Measurements from ENCODE around the gene PRKN. TPM values are rescaled to one million over a fixed set of nuclear protein-coding genes. Genes with fewer than 3 reads are reported as not detected.

Gene PRKN
- total RNA-seq, 2 donors from 2014 or later: 6.7 to 8.2 TPM

DNA sequence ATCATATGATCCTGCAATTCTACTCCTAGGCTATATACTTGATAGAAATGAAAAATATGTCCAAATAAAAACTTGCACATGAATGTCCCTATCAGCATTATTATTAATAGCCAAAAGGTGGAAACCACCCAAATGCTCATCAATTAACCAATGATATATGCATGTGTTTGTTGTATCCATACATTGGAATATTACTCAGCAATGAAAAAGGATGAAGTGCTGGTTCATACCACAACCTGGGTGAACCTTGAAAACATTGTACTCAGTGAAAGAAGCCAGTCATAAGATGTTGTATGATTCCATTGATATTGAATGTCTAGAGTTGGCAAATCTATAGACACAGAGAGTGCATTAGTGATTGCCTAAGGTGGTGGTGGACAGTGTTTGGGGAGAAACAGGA is 267.6 kb downstream of the PRKN start:
- TF ChIP-seq POLR2A (IDR thresholded peaks at IDR 0.05): no peak
- TF ChIP-seq, protein P1, sequence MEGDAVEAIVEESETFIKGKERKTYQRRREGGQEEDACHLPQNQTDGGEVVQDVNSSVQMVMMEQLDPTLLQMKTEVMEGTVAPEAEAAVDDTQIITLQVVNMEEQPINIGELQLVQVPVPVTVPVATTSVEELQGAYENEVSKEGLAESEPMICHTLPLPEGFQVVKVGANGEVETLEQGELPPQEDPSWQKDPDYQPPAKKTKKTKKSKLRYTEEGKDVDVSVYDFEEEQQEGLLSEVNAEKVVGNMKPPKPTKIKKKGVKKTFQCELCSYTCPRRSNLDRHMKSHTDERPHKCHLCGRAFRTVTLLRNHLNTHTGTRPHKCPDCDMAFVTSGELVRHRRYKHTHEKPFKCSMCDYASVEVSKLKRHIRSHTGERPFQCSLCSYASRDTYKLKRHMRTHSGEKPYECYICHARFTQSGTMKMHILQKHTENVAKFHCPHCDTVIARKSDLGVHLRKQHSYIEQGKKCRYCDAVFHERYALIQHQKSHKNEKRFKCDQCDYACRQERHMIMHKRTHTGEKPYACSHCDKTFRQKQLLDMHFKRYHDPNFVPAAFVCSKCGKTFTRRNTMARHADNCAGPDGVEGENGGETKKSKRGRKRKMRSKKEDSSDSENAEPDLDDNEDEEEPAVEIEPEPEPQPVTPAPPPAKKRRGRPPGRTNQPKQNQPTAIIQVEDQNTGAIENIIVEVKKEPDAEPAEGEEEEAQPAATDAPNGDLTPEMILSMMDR (IDR thresholded peaks at IDR 0.05): no peak
- H3K9me3 ChIP-seq: no peaks in the 10 kb centered on the region
- H3K27me3 ChIP-seq: no peaks in the 10 kb centered on the region
- ATAC-seq: no peak
- DNase-seq: no peak
- no peaks in the 10 kb centered on the region for H3K36me3 ChIP-seq (replicated peaks in 1 of 2; ENCODE audit: insufficient read depth in 1 of 2, low read depth in 2 of 2)
- no peak overlapping the region for H3K4me3 ChIP-seq
- intact Hi-C loops (cut with DNase I): no loop called here
- H3K4me1 ChIP-seq: no peaks in the 10 kb centered on the region
- no peak overlapping the region for H3K27ac ChIP-seq

DNA sequence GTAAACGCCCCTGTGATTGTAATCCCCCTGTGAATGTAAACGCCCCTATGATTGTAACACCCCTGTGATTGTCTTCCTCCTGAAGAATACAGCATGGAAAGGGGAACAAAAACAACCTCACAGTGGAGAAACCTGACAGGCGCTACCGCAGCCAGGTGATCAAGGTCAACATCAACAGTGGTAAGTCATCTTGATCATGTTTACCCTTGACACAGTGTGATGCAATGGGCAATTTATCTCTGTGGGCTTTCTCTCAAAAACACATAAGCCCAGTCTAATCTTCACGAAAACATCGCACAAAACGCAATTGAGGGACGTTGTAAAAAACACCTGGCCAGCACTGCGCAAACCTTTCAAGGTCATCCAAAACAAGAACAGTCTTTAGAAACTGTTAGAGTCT is 277.2 kb downstream of the PRKN start:
- no peak for DNase-seq
- no peaks in the 10 kb centered on the region for H3K27me3 ChIP-seq
- WGBS, 2 donors: 33 to 41% methylated on average over 8 to 9 of the region's 9 CpGs

DNA sequence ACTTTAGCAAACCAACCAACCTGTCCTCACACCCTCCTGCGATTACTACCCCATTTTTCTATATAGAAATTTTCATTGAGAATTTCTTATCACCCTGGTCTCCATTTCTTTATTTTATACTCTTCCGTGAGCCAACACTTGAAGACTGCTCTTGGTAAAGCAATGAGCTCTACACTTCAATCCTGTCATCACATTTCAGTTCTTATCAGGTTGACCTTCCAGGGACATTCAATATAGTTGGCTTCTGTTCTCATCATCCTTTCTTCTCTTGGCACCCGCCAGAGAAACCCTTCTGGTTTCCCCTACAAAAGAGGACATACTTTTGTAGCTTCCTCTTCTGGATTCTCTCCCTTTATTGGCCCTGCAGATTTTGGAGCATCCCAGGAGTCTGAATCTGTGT is 279.3 kb downstream of the PRKN start:
- no peaks in the 10 kb centered on the region for H3K27me3 ChIP-seq
- no peak for DNase-seq
- WGBS, 2 donors: 63 to 89% methylated on average over 3 of the region's 3 CpGs
- TF ChIP-seq, protein P1 (IDR thresholded peaks at IDR 0.05): no peak
- no peak for TF ChIP-seq POLR2A (IDR thresholded peaks at IDR 0.05)
- intact Hi-C loops (cut with DNase I): no loop called here
- no peaks in the 10 kb centered on the region for H3K4me1 ChIP-seq
- no peak overlapping the region for H3K4me3 ChIP-seq
- no peak for ATAC-seq
- no peaks in the 10 kb centered on the region for H3K36me3 ChIP-seq (replicated peaks in 1 of 2; ENCODE audit: insufficient read depth in 1 of 2, low read depth in 2 of 2)
- no peak overlapping the region for H3K27ac ChIP-seq
- no peaks in the 10 kb centered on the region for H3K9me3 ChIP-seq

More for the DNA sequence above, 277.2 kb downstream of the PRKN start:
- H3K36me3 ChIP-seq (replicated peaks in 1 of 2; ENCODE audit: insufficient read depth in 1 of 2, low read depth in 2 of 2): no peaks in the 10 kb centered on the region
- TF ChIP-seq, protein P1 (IDR thresholded peaks at IDR 0.05): no peak
- no peak for TF ChIP-seq POLR2A (IDR thresholded peaks at IDR 0.05)
- H3K27ac ChIP-seq: no peak overlapping the region
- intact Hi-C loops (cut with DNase I): no loop called here
- H3K9me3 ChIP-seq: no peaks in the 10 kb centered on the region
- H3K4me1 ChIP-seq: no peaks in the 10 kb centered on the region
- no peak overlapping the region for H3K4me3 ChIP-seq
- ATAC-seq: peak; percentile 15

DNA sequence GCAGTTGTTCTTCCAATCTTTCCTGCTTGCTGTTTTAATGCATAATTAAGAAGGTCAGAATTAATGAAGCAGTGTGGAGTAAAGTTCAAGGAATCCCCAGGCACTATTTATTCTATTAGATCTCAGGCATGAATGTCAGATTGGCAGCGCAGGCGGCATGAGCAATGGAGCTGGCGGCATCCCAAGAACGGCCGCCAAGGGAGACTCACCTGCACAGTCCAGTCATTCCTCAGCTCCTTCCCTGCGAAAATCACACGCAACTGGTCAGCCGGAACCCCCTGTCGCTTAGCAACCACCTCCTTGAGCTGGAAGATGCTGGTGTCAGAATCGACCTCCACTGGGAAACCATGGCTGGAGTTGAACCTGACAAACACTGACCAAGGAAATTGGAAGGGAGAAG is 284.5 kb downstream of the PRKN start:
- WGBS, 2 donors: 29 to 34% methylated on average over 10 of the region's 10 CpGs
- Histone ChIP-seq H3K36me3 (replicated peaks in 1 of 2; ENCODE audit: insufficient read depth in 1 of 2, low read depth in 2 of 2) (no peaks in the 10 kb centered on the region), H3K27me3 (no peaks in the 10 kb centered on the region), H3K9me3 (no peaks in the 10 kb centered on the region), H3K4me1 (peaks cover 6% of the 10 kb centered on the region), H3K27ac (no peak overlapping the region), H3K4me3 (no peak overlapping the region)
- TF ChIP-seq, protein P1 (IDR thresholded peaks at IDR 0.05): no peak
- no peak for TF ChIP-seq POLR2A (IDR thresholded peaks at IDR 0.05)
- intact Hi-C loops (cut with DNase I): no loop called here
- ATAC-seq (peak; percentile 92), DNase-seq (peak; percentile 74 to 88 (median 82))

DNA sequence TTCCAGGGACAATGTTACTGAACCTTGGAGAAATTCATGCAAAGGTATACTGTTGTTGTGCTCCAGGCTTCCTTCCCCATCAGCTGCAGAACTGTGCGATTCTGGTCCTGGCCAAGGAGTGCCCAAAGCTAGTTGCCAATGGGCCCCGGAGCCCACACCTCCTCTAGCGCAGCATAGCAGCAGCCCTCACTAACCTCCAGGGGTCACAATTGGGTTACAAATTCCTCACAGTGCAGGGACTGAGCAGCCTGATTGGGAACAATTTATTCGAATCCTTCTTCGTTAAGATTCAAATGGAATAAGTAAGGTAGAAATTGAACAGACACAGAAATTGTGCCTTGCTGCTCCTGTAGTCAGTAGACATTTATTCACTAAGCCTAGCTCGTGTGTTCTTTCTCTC is 284.9 kb downstream of the PRKN start:
- H3K36me3 ChIP-seq (replicated peaks in 1 of 2; ENCODE audit: insufficient read depth in 1 of 2, low read depth in 2 of 2): no peaks in the 10 kb centered on the region
- H3K4me1 ChIP-seq: peaks cover 6% of the 10 kb centered on the region
- intact Hi-C loops (cut with DNase I): no loop called here
- peak in 1 of 4 donors; percentile 9 for DNase-seq
- H3K27me3 ChIP-seq: no peaks in the 10 kb centered on the region
- TF ChIP-seq POLR2A (IDR thresholded peaks at IDR 0.05): no peak
- TF ChIP-seq, protein P1 (IDR thresholded peaks at IDR 0.05): peak in 4 of 7 experiments; percentile 8 to 25 (median 21)
- no peak overlapping the region for H3K4me3 ChIP-seq
- no peak overlapping the region for H3K27ac ChIP-seq
- H3K9me3 ChIP-seq: no peaks in the 10 kb centered on the region
- peak; percentile 42 for ATAC-seq
- WGBS, 2 donors: 45 to 50% methylated on average over 6 of the region's 6 CpGs
